Measurements from ENCODE around the gene PEX12. TPM values are rescaled to one million over a fixed set of nuclear protein-coding genes. Genes with fewer than 3 reads are reported as not detected.

Gene PEX12
- total and polyA plus RNA-seq, 2 donors (not counting 3 experiments of a cell fraction or from before 2014, with no cell fraction given), result 3.4 to 4.5 TPM

- Histone ChIP-seq H4K20me1 (replicated peaks; ENCODE audit: control insufficient read depth, extremely low read depth, insufficient read depth, low read length) (no peaks in the 10 kb centered on the region), H3K79me2 (ENCODE audit: control insufficient read depth, insufficient read depth, low read length) (no peaks in the 10 kb centered on the region), H2AFZ (ENCODE audit: low read depth, low read length) (no peak overlapping the region), H3K27me3 (ENCODE audit: control insufficient read depth in 2 of 2, insufficient read depth in 2 of 2, low read length in 2 of 2) (peaks cover 23 to 35% of the 10 kb centered on the region in 2 experiments), H3K27ac (ENCODE audit: insufficient read depth, low read depth, low read length) (no peak overlapping the region), H3K9ac (replicated peaks; ENCODE audit: extremely low read depth, insufficient read depth, low read length) (no peak overlapping the region), H3K4me2 (ENCODE audit: insufficient read depth, low read length) (no peak overlapping the region), H3K9me3 (replicated peaks; ENCODE audit: control insufficient read depth, insufficient read depth, low read length) (no peaks in the 10 kb centered on the region), H3K36me3 (ENCODE audit: control insufficient read depth in 2 of 2, extremely low read depth in 1 of 2, insufficient read depth in 2 of 2, low read length in 2 of 2) (no peaks in the 10 kb centered on the region), H3K4me3 (replicated peaks in 1 of 3; ENCODE audit: insufficient read depth in 1 of 3, low read depth in 1 of 3, low read length in 3 of 3) (no peak overlapping the region), H3K4me1 (ENCODE audit: control insufficient read depth, extremely low read depth, insufficient read depth, low read length) (peaks cover 10% of the 10 kb centered on the region), H3K9me1 (replicated peaks; ENCODE audit: control insufficient read depth, extremely low read depth, insufficient read depth, low read length) (no peaks in the 10 kb centered on the region)
- dilution Hi-C loops (cut with MboI; ENCODE audit: extremely low pct_ligation_motif_present, low sequenced_read_pairs) (loop anchor here (25.0 kb wide), 1 partner anchor 236 kb away; no protein-coding TSS in a partner anchor), intact Hi-C loops (cut with micrococcal nuclease) (loop anchor here (10.0 kb wide), 2 partner anchors 564 to 1134 kb away; partner anchors contain the start of gene LIG3)
- POLR2A ChIA-PET, result no interaction called here
- DNase-seq (ENCODE audit: low read depth, low spot score) (no peak), FAIRE-seq (no peak)
- TF ChIP-seq GATA2 (IDR thresholded peaks at IDR 0.05; ENCODE audit: insufficient read depth, insufficient read length, low read depth, low read length) (no peak), FOS (IDR thresholded peaks at IDR 0.05; ENCODE audit: borderline replicate concordance, insufficient read depth, low read length) (no peak), POLR2A (IDR thresholded peaks at IDR 0.05; ENCODE audit: low read depth, low read length) (no peak), JUN (IDR thresholded peaks at IDR 0.05; ENCODE audit: borderline replicate concordance, insufficient read depth, insufficient read length, low read depth) (no peak), CTCF (IDR thresholded peaks at IDR 0.05; ENCODE audit: extremely low read depth in 1 of 2, insufficient read depth in 1 of 2, low read depth in 1 of 2, low read length in 2 of 2) (no peak), POLR2AphosphoS5 (IDR thresholded peaks at IDR 0.05; ENCODE audit: insufficient read depth, low read depth, low read length) (no peak), EZH2 (IDR thresholded peaks at IDR 0.05; ENCODE audit: borderline replicate concordance, low read depth, low read length, severe bottlenecking) (no peak), MYC (IDR thresholded peaks at IDR 0.05; ENCODE audit: low read depth, low read length) (no peak)
- TF ChIP-seq, protein P1, sequence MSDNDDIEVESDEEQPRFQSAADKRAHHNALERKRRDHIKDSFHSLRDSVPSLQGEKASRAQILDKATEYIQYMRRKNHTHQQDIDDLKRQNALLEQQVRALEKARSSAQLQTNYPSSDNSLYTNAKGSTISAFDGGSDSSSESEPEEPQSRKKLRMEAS (IDR thresholded peaks at IDR 0.05; ENCODE audit: insufficient read depth, insufficient read length), result no peak
- CTCF ChIA-PET, result interaction anchor here (1.3 kb wide), 1 partner anchor 9 kb away, joined by 5 read pairs; no protein-coding TSS in a partner anchor
- BruUV-seq (replicated peaks), result no TSS peak
These were observed 30.1 kb downstream of the PEX12 start for GRCh38 chr17:35548208-35548810.
